NB4 (cell line): ENCODE measurements around the gene TKFC.

Experiments
- DNase-seq: peaks from one replicate; pipeline ENCODE4 v3.0.0; 2010; ENCODE audit warnings: low read depth
- H3K4me3 ChIP-seq: one replicate; pipeline ENCODE4 v1.5.1; 2011; ENCODE audit warnings: mild to moderate bottlenecking, low read depth, low read length, moderate library complexity
- MYC ChIP-seq: IDR thresholded peaks from 2 replicates; pipeline ENCODE4 v1.6.1; 2011; ENCODE audit warnings: low read depth, low read length
- POLR2A ChIP-seq: IDR thresholded peaks from 2 replicates; pipeline ENCODE4 v1.6.1; 2011; ENCODE audit warnings: mild to moderate bottlenecking; ENCODE audit not compliant: insufficient read length; ENCODE audit errors: extremely low read depth
- TF ChIP-seq, protein P1 (sequence below): IDR thresholded peaks from 2 replicates; pipeline ENCODE4 v1.6.1; 2011; ENCODE audit warnings: low read depth, low read length
- TF ChIP-seq, protein P2 (sequence below): IDR thresholded peaks from one replicate; pipeline ENCODE4 v1.5.1; 2012; ENCODE audit warnings: low read depth, low read length

TKFC gene

DNA sequence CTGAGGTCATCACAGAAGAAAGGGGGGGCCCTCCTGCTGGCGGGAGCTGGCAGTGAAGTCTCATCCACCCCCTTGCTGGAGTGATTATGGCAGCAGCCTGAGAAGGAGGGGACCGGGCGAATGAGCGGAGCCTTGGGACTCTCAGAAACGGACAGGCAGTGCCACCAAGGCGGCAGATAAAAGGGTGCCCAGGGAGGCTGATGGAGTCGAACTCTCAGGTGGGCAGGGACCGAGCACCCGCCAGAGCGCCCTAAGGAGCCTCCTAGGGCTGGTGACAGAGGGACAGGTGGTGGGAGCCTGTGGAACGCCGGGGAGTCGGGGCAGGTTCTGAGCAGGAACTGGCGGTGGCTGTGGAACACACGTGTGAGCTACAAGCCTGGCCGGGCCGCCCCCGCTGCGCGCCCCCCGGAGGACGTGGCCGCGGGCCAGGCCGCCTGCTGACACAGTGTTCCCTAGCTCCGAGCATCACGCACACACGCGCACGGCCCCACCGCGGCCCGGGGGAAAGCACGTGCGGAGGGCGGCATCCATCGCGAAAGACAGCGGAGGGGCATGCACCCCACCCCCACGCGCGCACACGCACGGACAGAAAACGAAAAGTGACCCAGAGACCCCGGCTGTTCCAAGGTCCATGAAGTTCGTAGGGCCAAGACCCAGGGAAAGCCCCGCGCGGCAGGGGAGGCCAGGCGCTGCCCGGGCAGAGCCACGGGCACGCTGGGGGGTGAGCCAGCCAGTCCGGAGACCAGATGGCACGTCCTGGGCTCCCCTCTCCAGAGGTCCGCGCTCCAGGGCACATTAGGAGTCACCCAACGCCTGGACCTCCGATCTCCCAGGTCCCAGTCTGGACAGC lies 38.9 kb upstream of the TKFC start:
- DNase-seq, result peak; percentile 47
- peak overlapping the region; percentile 34 for H3K4me3 ChIP-seq
- TF ChIP-seq, protein P1, sequence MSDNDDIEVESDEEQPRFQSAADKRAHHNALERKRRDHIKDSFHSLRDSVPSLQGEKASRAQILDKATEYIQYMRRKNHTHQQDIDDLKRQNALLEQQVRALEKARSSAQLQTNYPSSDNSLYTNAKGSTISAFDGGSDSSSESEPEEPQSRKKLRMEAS, result no peak
- TF ChIP-seq, protein P2, sequence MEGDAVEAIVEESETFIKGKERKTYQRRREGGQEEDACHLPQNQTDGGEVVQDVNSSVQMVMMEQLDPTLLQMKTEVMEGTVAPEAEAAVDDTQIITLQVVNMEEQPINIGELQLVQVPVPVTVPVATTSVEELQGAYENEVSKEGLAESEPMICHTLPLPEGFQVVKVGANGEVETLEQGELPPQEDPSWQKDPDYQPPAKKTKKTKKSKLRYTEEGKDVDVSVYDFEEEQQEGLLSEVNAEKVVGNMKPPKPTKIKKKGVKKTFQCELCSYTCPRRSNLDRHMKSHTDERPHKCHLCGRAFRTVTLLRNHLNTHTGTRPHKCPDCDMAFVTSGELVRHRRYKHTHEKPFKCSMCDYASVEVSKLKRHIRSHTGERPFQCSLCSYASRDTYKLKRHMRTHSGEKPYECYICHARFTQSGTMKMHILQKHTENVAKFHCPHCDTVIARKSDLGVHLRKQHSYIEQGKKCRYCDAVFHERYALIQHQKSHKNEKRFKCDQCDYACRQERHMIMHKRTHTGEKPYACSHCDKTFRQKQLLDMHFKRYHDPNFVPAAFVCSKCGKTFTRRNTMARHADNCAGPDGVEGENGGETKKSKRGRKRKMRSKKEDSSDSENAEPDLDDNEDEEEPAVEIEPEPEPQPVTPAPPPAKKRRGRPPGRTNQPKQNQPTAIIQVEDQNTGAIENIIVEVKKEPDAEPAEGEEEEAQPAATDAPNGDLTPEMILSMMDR, result no peak
- TF ChIP-seq POLR2A (no peak), MYC (no peak)

DNA sequence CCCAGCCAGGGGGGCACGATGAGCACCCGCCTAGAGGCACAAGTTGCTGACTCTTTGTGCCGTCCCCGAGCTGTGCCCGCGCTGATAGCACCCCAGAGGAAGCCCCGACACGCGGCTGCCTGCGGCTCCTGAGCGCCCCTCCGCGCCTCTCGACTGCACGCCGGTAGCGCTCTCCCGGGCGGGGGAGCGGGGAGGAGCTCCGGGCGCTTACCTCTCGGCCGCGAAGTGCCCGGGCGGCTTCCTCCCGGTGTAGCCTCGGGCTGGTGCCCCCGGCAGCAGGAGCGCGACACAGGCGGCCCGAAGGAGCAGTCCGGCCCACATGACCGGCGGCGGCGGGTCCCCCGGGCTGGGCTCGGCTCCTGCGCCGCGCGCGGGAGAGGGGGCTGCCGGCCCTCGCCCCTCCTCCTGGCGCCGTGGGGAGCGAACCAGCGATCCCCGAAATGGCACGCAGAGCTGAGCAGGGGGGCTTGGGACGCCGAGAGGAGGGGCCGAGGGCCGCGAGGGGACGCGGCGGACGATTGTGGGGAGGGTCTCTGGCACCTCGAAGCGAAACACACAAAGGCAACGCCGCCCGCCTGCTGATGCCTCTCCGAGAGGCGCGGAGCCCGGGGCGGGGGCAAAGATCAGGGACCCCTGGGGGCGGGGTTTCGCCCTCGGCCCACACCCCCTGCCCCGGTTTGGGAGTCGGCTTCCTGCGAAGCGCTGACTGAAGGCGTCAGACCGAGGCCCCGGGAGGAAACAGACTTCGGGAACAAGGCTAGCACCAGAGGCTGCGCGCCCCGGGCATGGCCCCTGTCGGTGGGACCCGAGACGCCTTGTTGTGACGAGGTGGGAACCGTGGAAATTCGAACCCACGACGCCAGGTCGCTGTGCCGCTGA lies 38.1 kb upstream of the TKFC start, which contains the start of gene VWCE:
VWCE (minus strand) TSS at position 600 of the 879 bp plus-strand sequence; CDS start at position 321, 279 bp downstream.
- H3K4me3 ChIP-seq, result peak within 1 kb of the TSS; percentile 34
- peak; percentile 82 for DNase-seq
- TF ChIP-seq, protein P2, result peak; percentile 34
- no peak for TF ChIP-seq POLR2A

DNA sequence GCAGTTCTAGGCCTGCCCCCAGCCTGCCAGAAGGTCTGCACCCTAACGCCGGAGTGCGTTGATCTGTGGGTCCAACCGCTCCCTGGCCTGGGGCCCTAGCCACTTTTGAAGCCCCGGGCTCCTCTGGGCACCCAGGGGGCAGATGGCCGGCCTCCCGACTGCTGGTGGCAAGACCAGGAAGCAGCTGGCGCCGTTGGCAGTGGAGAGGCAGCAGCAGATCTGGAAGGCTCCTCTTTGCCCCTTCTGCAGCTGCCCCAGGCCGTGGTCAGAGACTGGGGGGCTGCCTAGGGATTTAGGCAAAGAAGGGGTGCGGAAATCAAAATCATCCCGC lies 37.5 kb upstream of the TKFC start:
- H3K4me3 ChIP-seq, result no peak overlapping the region
- TF ChIP-seq MYC (no peak), POLR2A (no peak)
- TF ChIP-seq, protein P2, result no peak
- TF ChIP-seq, protein P1, result no peak

DNA sequence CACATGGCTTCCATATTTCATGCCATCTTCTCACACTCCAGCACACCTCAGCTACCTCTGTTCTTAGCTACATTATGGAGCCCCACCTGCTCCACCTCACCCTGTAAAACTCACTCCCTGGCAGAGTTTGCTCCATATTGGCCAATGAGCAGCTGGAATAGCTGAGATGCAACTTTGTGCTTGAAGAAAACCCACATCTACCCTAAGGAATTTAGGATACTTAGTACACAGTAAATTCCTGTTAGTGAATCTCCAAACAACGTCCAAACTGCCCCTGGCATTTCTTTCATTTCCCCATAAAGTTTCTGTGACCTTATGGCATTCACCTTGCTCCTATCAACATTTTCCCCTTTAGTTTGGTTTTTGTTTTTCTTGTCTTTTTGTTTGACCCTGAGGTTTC lies 35.7 kb upstream of the TKFC start:
- H3K4me3 ChIP-seq, result no peak overlapping the region
- TF ChIP-seq, protein P2, result no peak
- TF ChIP-seq, protein P1, result no peak
- TF ChIP-seq POLR2A (no peak), MYC (no peak)
- DNase-seq, result no peak

More for the DNA sequence above, 37.5 kb upstream of the TKFC start:
- DNase-seq, result no peak

DNA sequence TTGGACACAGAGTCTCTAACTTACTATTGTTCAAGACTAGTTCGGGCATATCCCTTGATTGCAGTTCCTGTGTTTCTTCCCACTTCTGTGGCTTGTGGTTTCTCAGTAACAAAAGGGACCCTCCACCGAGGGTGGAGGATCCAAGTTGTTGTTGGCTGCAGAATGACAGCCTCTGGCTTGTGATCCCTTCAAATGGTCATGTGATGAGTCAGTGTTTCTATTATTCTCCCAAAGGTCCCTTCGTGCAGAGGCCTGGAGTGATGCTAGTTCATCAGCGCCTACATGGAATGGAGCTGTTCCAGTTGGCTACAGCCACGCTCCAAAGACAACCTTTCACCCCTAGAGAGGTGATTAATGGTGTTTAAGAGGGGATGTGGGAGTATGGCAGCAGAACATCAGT lies 35.3 kb upstream of the TKFC start:
- TF ChIP-seq MYC (no peak), POLR2A (no peak)
- TF ChIP-seq, protein P1, result no peak
- TF ChIP-seq, protein P2, result no peak
- no peak overlapping the region for H3K4me3 ChIP-seq
- DNase-seq, result peak; percentile 81
